Measurements from ENCODE around the gene TP53. TPM values are rescaled to one million over a fixed set of nuclear protein-coding genes. Genes with fewer than 3 reads are reported as not detected.

TP53 gene
- total RNA-seq, 1 donor from 2014 or later: 44.0 TPM

DNA sequence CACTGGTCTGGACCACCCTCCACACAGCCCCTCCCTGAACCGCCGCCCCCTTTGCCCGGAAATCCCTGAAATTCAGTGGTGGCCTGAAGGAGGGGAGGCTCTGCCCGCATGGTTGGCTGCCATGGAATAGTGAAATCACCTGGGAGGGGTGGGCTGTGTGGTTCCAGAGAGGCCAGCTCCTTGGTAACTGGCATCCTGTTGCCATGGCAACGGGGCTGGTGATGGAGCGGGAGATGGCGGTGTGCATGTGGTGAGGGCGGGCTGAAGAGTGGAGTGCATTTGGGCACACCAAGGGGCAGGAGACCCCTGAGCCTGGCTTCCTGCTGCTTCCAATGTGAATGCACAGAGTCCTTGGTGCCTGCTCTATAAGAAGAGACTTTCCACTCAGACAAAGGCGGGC lies 20.2 kb upstream of the TP53 start:
- no peak for DNase-seq (ENCODE audit: low read depth in 2 of 2)

DNA sequence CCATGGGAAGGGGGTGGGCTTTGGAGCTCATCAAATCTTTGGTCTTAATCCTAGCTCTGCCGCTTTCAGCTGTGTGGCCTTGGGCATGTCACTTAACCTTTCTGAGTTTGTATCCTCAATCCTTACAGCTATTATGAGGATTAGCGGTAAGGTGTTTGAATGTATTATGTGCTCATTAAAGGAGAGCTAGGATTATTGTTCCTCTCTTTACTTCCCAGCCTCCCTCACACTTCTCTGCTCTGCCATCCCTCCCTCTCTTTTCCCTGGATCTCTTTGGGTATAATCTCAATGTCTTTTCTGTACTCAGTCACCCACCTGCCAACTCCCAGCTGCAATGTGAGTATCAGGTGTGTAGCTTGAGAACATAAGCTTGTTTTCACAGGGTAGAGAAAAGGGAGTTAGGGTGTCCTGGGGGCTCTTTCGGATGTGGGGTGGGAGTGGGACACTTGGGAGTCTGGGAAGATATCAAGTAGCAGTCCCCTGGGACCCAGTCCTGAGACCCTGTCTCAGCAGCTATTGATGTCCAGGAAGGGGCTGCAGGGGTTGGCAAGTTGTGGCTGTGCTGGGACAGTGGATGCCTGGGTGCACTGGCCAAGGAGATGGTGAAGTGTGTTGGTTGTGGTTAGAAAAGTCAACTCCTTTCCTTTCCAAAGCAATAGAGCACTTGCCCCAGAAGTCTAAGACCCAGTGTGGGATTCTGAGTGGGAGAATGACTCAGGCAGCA lies 19.5 kb upstream of the TP53 start:
- no peak for DNase-seq (ENCODE audit: low read depth in 2 of 2)

DNA sequence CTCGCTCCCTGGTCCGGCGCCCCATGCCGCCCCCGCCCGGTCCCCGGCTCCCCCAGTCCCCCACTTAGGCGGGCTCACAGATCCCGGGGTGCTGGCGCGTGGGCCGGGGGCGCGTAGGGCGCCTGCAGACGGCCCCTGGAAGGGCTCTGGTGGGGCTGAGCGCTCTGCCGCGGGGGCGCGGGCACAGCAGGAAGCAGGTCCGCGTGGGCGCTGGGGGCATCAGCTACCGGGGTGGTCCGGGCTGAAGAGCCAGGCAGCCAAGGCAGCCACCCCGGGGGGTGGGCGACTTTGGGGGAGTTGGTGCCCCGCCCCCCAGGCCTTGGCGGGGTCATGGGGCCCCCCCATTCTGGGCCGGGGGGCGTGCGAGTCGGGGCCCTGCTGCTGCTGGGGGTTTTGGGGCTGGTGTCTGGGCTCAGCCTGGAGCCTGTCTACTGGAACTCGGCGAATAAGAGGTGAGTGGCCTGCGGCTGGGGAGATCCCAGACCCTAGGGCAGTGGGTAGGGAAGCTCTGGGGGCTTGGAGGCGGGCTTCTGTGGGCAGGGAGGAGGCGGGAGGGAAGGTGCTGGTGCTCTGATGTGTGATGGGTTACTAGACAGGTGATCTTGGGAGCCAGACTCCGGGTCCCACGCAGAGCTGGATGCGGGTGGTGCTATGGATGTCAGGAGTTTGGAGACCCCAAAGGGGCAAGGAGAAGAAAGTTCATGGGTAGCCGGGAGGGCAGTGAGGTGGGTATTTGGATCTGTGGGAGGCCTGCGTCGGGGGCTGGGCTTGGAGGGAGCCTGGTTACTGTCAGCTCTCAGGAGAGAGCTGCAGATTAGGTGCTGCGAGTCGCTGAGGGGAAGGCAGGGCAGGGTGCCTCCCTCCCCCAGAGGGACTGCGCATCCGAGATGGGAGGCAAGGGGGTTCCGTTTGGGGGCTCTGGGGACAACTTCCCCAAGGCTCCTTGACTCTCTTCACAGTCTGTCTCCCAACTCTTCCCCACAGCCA lies 18.3 kb upstream of the TP53 start:
- DNase-seq (ENCODE audit: low read depth in 2 of 2): no peak

DNA sequence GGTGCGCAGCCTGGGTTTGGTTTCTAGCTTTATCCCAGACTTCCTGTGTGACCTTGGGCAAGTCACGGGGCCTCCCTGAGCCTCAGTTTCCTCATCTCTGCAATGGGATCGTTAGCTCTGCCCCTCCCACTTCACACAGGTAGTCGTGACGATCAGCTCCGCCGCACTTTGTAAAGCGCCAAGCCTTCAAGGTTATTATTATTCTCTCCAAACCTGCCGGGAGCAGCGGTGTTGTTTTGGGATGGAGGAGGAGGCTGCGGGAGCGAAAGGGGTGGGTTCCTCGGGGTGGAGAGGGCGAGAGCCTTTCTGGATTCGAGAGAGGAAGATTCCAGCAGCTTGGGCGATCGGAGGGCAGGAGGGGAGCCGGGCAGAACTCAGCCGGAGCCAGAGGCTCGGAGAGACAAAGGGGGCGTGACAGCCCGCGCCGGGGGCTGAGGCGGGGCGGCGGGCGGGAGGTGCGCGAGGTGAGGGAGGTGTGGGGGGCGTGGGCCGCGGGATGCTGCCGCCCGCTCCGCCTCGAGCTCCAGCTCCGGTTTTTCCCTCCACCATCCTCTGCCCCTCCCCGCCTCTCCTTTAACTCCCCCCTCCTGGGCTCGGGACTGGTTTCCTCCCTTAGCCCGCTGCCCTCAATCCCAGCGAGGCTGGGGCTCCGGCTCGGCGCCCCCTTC lies 17.4 kb upstream of the TP53 start, which contains the start of gene EFNB3:
Gene EFNB3 (plus strand): TSS at position 602 of the 668 bp plus-strand sequence. CDS start 397 bp downstream, outside the sequence.
- peak in 1 of 2 donors; percentile 25 for DNase-seq (ENCODE audit: low read depth in 2 of 2)

DNA sequence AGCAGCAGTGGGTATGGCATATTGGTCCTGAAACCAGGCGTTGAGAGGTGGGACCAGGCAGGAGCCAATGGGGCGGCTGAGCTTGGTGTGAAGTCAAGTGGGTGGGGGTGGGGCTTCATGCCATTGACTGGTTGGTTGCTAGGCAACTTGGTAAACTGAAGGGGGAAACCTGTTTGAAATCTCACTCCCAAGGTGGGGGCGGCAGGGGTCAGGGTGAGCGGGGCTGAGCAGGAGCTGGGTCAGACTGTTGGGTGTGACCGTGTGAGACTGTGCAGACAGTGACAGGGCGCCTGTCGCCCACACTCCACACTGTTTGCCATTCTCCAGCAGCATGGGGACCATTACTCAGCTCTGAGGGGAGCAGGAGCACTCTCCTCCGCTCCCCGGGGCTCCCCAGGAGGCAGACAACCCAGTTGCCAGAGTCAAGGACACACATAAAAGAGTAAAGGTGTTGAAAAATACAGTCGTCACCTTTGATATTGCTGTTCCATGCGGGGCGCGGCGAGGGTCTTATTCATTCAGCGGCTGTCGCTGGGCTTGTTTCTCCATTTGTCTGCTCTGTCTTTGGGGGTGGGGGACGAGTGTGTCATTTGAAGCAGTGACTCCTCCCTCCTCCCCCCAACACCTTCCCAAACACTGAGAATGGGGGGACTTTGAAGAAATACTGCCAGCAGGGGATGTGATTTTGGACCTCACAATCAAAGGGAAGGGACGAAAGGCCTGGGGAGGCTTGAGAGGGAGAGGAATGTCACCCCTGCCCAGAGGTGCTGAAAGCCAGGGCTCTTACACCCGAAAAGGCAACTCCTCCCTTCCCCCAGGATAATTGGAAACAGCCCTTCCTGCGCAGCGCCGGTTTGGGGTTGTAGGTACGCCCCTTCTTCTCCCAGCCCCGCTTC lies 16.5 kb upstream of the TP53 start:
- peak in 1 of 2 donors; percentile 39 for DNase-seq (ENCODE audit: low read depth in 2 of 2)

DNA sequence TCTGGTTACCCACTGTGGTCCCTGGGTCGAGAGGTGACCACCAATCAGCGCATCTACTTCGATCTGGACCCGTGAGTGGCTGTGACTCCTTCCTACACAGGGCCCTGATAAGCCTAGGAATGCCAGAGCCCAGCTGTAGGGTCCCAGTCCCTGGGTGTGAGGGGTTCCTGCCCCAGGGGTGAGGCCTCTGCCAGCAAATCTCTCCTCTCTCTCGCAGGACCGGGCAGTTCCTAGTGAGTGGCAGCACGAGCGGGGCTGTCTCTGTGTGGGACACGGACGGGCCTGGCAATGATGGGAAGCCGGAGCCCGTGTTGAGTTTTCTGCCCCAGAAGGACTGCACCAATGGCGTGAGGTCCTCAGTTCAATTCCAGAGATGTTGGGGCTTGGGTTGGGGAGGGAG lies 15.5 kb upstream of the TP53 start:
- DNase-seq (ENCODE audit: low read depth in 2 of 2): no peak

DNA sequence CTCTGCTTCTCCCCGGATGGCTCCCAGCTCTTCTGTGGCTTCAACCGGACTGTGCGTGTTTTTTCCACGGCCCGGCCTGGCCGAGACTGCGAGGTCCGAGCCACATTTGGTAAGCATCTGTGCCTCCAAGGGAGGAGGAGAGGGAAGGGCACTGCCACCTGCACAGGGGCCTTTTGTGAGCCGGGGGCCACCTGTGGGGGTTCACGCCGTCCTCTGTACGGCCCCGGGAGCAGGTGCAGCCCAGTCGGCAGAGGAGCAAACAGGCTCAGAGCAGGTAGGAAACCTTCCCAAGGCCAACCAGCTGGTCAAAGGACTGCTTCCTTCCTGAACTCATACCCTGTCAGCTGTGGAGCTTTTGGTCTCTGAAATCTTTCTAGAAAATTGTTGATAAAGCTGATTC lies 14.4 kb upstream of the TP53 start:
- DNase-seq (ENCODE audit: low read depth in 2 of 2): no peak

DNA sequence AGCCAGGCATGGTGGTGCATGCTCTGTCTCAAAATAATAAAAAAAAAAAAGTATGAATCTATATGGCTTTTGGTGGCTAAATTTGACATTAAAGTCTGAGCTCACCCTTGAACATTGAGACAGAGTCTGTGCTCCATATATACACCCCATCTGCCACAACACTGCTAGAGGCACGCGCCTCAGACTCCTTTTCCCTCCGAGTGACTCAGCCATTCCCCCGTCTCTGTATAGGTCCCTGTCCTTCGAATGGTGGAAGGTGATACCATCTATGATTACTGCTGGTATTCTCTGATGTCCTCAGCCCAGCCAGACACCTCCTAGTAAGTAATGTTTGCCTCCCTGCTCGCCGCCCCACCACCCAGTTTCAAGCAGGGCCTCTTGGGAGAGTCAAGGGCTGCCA lies 13.2 kb upstream of the TP53 start:
- no peak for DNase-seq (ENCODE audit: low read depth in 2 of 2)

DNA sequence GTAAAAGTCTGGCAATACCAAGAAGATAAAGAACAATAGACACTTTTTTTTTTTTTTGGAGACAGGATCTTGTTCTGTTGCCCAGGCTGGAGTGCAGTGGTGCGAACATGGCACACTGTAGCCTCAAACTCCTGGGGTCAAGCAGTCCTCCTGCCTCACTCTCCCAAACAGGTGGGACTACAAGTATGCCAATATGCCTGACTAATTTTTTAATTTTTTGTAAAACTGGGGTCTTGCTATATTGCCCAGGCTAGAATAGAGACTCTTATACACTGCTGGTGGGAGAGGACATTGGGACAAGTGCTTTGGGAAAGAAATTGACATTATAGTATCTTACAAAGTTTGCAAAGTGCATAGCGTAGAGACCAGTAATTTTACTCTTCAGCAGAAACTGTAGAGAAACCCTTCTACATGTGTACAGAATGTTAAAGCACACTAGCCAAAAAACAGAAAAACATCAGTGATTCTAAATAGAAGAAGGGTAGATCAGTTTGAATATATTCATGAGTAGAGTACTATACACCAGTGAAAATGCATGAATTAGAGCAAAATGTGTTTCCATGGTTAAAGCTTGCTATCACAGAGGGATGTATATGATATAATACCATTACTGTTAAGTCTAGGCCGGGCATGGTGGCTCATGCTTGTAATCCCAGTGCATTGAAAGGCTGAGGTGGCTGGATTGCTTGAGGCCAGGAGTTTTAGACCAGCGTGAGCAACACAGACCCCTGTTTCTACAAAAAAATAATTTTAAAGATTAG lies 10.7 kb upstream of the TP53 start:
- no peak for DNase-seq (ENCODE audit: low read depth in 2 of 2)

DNA sequence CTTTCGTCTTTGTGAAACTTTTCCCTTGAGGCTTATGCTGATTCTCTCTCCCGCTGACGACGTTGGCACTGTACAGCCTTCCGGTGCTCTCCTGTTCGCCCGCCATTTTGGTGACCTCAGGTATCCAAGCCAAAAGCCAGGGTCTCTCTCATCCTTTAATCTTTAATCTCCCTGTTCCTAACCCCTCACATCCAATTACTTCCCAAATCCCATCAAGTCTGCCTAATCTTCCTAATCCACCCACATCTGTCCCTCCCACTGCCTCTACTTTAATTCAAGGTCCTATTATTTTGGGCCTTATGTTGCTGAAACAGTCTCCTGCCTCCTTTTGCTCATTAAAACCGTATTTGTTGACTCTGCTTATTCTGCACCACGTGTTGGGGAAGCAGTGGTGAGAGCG lies 8.3 kb upstream of the TP53 start:
- DNase-seq (ENCODE audit: low read depth in 2 of 2): no peak

DNA sequence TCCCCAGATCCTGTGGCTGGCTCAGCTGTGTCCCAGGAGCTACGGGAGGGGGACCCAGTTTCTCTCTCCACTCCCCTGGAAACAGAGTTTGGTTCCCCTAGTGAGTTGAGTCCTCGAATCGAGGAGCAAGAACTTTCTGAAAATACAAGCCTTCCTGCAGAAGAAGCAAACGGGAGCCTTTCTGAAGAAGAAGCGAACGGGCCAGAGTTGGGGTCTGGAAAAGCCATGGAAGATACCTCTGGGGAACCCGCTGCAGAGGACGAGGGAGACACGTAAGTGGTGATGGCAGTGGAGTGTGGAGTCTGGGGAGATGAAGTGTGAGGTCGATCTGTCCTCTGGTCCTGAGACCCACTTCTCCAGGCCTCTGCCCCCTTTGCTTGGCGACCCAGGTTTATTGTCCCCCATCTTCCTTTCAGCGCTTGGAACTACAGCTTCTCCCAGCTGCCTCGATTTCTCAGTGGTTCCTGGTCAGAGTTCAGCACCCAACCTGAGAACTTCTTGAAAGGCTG lies 1.6 kb upstream of the TP53 start:
- DNase-seq (ENCODE audit: low read depth in 2 of 2): no peak

DNA sequence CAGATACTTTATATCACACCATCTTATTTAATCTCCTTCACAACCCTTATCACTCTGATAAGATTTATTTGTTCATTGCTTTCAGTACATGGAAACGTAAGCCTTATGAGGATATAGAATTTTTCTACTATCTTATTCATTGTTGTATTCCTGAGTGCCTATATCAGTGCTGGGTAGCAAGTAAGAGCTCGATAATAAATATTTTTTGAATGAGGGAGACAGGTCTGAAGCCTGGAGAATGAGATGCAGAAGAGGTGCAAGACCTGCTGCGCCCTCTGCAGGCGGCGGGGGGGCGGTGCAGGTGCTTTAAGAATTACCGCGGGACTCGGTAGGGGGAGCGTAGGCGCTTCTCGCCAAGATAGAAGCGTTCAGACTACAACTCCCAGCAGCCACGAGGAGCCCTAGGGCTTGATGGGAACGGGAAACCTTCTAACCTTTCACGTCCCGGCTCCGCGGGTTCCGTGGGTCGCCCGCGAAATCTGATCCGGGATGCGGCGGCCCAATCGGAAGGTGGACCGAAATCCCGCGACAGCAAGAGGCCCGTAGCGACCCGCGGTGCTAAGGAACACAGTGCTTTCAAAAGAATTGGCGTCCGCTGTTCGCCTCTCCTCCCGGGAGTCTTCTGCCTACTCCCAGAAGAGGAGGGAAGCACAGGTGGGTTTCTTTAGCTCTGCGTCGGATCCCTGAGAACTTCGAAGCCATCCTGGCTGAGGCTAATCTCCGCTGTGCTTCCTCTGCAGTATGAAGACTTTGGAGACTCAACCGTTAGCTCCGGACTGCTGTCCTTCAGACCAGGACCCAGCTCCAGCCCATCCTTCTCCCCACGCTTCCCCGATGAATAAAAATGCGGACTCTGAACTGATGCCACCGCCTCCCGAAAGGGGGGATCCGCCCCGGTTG lies 868 bp upstream of the TP53 start, which contains the start of gene WRAP53:
Gene WRAP53 (plus strand): TSS at position 570 of the 900 bp plus-strand sequence. CDS start 172 bp downstream, at position 742.
- DNase-seq (ENCODE audit: low read depth in 2 of 2): peak; percentile 97 to 99

DNA sequence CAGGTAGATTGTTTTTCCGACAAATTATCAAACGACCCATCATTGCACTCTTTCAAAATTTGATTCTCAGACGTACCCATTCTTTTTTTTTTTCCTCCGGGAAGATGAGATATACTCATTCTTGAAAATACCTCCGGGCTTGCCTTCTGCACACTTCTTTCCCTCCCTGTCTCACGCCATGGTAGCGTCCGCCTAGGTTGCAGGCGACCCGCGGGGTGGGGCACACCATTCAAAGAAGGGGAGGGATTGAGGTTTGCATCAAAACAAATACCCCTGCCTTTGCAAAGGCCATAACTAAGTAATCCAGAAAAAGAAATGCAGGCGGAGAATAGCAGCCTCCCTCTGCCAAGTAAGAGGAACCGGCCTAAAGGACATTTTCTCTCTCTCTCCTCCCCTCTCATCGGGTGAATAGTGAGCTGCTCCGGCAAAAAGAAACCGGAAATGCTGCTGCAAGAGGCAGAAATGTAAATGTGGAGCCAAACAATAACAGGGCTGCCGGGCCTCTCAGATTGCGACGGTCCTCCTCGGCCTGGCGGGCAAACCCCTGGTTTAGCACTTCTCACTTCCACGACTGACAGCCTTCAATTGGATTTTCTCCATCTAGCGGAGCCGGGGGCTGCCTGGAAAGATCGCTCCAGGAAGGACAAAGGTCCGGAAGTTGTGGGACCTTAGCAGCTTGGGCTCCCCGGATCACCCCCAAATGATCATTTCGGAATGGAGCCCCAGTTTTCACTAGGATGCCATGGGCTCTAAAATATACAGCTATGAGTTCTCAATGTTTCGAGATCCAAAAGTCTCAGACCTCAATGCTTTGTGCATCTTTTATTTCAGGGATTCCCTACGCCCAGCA lies 843 bp downstream of the TP53 start:
- DNase-seq (ENCODE audit: low read depth in 2 of 2): peak; percentile 72 to 82

DNA sequence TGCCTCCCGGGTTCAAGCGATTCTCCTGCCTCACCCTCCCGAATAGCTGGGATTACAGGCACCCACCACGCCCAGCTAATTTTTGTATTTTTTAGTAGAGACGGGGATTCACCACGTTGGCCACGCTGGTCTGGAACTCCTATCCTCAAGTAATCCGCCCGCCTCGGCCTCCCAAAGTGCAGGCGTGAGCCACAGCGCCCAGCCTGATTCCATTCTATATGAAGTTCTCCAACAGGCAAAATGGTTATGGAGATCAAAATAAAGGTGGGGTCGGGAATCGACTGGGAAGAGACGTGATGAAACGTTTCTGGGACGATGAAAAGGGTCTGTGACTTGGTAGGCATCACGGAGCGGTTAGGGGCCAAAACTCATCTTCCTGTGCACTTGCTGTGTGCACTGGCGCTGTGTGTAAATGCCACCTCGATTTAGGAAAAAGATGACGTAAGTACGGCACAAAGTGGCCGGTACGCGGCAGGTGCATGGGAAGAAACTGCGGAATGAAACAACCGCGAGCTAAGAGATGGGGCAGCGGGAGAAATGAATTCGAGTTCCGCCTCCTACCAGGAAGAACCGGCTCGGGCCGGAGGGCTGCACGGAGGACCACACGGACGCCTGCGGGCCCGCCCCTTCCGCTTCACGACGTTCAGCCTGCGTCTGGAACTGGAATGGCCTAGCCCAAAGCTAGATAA lies 1.6 kb downstream of the TP53 start:
- peak; percentile 84 to 93 for DNase-seq (ENCODE audit: low read depth in 2 of 2)

DNA sequence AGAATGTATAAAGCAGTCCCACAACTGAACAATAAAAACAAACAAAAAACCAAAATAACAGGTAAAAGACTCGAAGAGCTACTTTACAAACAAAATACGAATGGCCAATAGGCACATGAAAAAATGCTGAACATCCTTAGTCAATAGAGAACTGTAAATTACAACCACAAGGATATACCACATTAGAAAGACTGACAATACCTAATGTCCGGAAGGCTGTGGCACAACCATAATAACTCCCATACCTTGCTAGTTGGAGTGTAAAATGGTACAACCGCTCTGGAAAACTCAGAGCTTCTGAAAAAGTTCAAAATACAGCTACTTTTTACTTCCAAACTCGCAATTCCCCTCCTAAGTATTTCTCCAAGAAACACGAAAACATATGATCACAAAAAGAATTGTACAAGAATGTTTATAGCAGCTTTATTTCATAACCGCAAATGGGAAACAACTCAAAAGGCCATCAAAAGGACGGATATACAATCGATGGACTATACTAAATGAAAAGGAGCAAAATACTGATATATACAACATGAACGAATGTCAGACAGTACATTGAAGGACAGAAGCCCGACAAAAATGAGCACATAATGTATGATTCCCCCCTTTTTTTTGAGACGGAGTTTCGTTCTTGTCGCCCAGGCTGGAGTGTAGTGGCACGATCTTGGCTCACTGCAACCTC lies 2.3 kb downstream of the TP53 start:
- DNase-seq (ENCODE audit: low read depth in 2 of 2): no peak

DNA sequence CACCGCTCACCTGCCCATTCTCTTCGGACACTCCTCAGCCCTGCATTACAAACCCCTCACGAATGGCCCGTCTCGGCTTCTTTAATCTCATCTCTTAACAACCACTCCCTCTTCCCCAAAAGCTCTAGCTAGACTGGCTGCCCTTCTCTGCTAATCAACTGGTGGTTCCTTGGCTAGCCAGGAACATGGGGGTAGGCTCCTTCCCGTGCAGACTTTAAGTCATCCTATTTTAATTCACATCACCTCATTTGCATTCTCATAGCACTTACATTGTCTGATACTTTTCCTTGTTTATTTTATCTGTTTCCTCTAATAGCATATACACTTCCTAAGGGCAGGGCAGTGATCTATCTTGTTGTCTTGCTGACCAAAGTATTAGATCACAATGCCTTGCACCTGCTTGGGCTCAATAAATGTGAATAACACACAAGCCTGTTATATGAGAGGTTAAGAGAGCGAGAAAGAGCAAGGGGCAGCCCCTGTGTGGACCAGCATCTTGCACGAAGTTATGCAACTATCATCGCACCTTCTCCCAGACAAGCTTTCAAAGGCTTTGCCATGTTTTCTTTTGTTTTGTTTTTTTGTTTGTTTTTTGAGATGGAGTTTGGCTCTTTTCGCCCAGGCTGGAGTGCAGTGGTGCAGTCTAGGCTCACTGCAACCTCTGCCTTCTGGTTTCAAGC lies 9.8 kb downstream of the TP53 start:
- no peak for DNase-seq (ENCODE audit: low read depth in 2 of 2)

Measured in dermis microvascular lymphatic vessel endothelial cell (primary cell).